SK-N-SH (cell line): ENCODE results near the gene SLC2A10.

Experiments used
- EZH2phosphoT487 ChIP-seq: fragments of 200-600 bp; sonication (generic); IDR thresholded peaks from 2 replicates; pipeline ENCODE4 v1.6.1; 2017; ENCODE audit warnings: low read depth, mixed run types, mild to moderate bottlenecking, antibody characterized with exemption, moderate library complexity, borderline replicate concordance
- PBX3 ChIP-seq: IDR thresholded peaks from 2 replicates; pipeline ENCODE4; 2012
- YY1 ChIP-seq: IDR thresholded peaks from 2 replicates; pipeline ENCODE4 v1.4.0; 2012; ENCODE audit warnings: low read depth, mild to moderate bottlenecking

GRCh38 chr20:46706242-46706641 is 3.2 kb upstream of the SLC2A10 start:
- TF ChIP-seq PBX3 (no peak), EZH2phosphoT487 (no peak), YY1 (no peak)
